GM21526 (cell line): ENCODE data around the gene PCDHA13.
"Not testable (repeated sequence)": the region's sequence is repeated elsewhere in the genome, so short reads cannot be mapped to it uniquely, and the experiment has no call there.

ENCODE experiments used
- ATAC-seq: cut with Tn5 transposase; IDR thresholded peaks from one replicate; pipeline ENCODE4 v1.9.1; 2021; ENCODE audit warnings: moderate library complexity; ENCODE audit not compliant: unreplicated experiment, low FRiP score

The PCDHA13 gene

GRCh38 chr5:140868721-140869554, 13.0 kb upstream of the PCDHA13 start, which contains the start of gene PCDHA11:
Gene PCDHA11 (plus strand): TSS chr5:140868957. CDS start chr5:140869104, 147 bp downstream.
- no peak for ATAC-seq

GRCh38 chr5:140869555-140869886, 12.4 kb upstream of the PCDHA13 start:
- ATAC-seq, result no peak

- ATAC-seq, result no peak
Measured at GRCh38 chr5:140870221-140871201, 11.4 kb upstream of the PCDHA13 start.

GRCh38 chr5:140875085-140876065, 6.5 kb upstream of the PCDHA13 start, which contains the start of gene PCDHA12:
Gene PCDHA12 (plus strand): TSS chr5:140875308. CDS start chr5:140875473, 165 bp downstream.
- ATAC-seq, result no peak

- ATAC-seq, result not testable (repeated sequence)
Measured at GRCh38 chr5:140876541-140877261, 5.2 kb upstream of the PCDHA13 start.

GRCh38 chr5:140877262-140877581, 4.7 kb upstream of the PCDHA13 start:
- no peak for ATAC-seq

GRCh38 chr5:140882591-140882899, 621 bp downstream of the PCDHA13 start:
- ATAC-seq, result no peak

GRCh38 chr5:140883373-140883772, 1.4 kb downstream of the PCDHA13 start:
- ATAC-seq, result no peak

- no peak for ATAC-seq
Measured at GRCh38 chr5:140883927-140884697, 2.2 kb downstream of the PCDHA13 start.

GRCh38 chr5:140916325-140916724, 34.4 kb downstream of the PCDHA13 start:
- no peak for ATAC-seq

GRCh38 chr5:140923601-140924000, 41.7 kb downstream of the PCDHA13 start:
- no peak for ATAC-seq

GRCh38 chr5:140925806-140926442, 44.0 kb downstream of the PCDHA13 start, which contains the start of gene PCDHAC1:
Gene PCDHAC1 (plus strand): TSS chr5:140926299. CDS start chr5:140926893, 594 bp downstream.
- no peak for ATAC-seq

- no peak for ATAC-seq
Measured at GRCh38 chr5:140926443-140927227, 44.7 kb downstream of the PCDHA13 start.

- no peak for ATAC-seq
Measured at GRCh38 chr5:140927228-140927573, 45.3 kb downstream of the PCDHA13 start.
